Mesenchymal stem cell (in vitro differentiated cells and primary cell): ENCODE measurements around the gene SOX9.
"Not testable (repeated sequence)": the region's sequence is repeated elsewhere in the genome, so short reads cannot be mapped to it uniquely, and the experiment has no call there.

Source experiments
- DNase-seq: peaks from one replicate; pipeline ENCODE4 v3.0.0-alpha.2; 2013
- H2AFZ ChIP-seq: one replicate; pipeline ENCODE4 v1.6.1; 2013; ENCODE audit warnings: low read depth, mild to moderate bottlenecking, control low read depth, inconsistent platforms, low read length, moderate library complexity
- H2AK5ac ChIP-seq: 2 replicates; pipeline ENCODE4 v1.6.1; 2013; ENCODE audit warnings: low read length, moderate library complexity, mild to moderate bottlenecking, inconsistent platforms; ENCODE audit not compliant: severe bottlenecking
- H2BK120ac ChIP-seq: one replicate; pipeline ENCODE4 v1.6.1; 2013; ENCODE audit warnings: low read depth, mild to moderate bottlenecking, inconsistent platforms, low read length, moderate library complexity
- H2BK12ac ChIP-seq, 2 experiments: one replicate each; pipeline ENCODE4 v1.6.1; 2013; ENCODE audit warnings: inconsistent platforms in 2 of 2, low read length in 2 of 2, mild to moderate bottlenecking in 2 of 2, moderate library complexity in 2 of 2, control low read depth in 1 of 2
- H2BK15ac ChIP-seq: one replicate; pipeline ENCODE4 v1.6.1; 2013; ENCODE audit warnings: mild to moderate bottlenecking, low read depth, inconsistent platforms; ENCODE audit not compliant: poor library complexity, severe bottlenecking
- H2BK5ac ChIP-seq: 2 replicates; pipeline ENCODE4 v1.6.1; 2013; ENCODE audit warnings: low read depth, mild to moderate bottlenecking, low read length, control low read depth, inconsistent platforms; ENCODE audit not compliant: poor library complexity, severe bottlenecking
- H3K14ac ChIP-seq, 2 experiments: one replicate each; pipeline ENCODE4 v1.6.1; 2013; ENCODE audit warnings: inconsistent platforms in 2 of 2, low read length in 2 of 2, control low read depth in 1 of 2, mild to moderate bottlenecking in 1 of 2, moderate library complexity in 1 of 2
- H3K18ac ChIP-seq, 2 experiments: one replicate each; pipeline ENCODE4 v1.6.1; 2013; ENCODE audit warnings: inconsistent platforms in 2 of 2, low read length in 2 of 2, control low read depth in 1 of 2, low read depth in 1 of 2, mild to moderate bottlenecking in 1 of 2
- H3K23ac ChIP-seq, 2 experiments: one replicate each; pipeline ENCODE4 v1.6.1; 2013; ENCODE audit warnings: inconsistent platforms in 2 of 2, low read length in 2 of 2, mild to moderate bottlenecking in 2 of 2, moderate library complexity in 2 of 2, control low read depth in 1 of 2
- H3K27ac ChIP-seq: 2 replicates; pipeline ENCODE4 v1.5.1; 2013; ENCODE audit warnings: mild to moderate bottlenecking, moderate library complexity, low read length, control low read depth, inconsistent platforms; ENCODE audit not compliant: poor library complexity, severe bottlenecking
- H3K27me3 ChIP-seq, 2 experiments: 2 replicates each; pipeline versions ENCODE4 v1.6.1 to v1.7.0; 2013; ENCODE audit warnings: low read length in 2 of 2, mild to moderate bottlenecking in 2 of 2, moderate library complexity in 2 of 2, control low read depth in 1 of 2, inconsistent platforms in 1 of 2; ENCODE audit not compliant: control insufficient read depth in 1 of 2, insufficient read depth in 1 of 2
- H3K36me3 ChIP-seq, 2 experiments: 2 replicates each; pipeline versions ENCODE4 v1.6.1 to v1.7.0; 2013; ENCODE audit warnings: low read length in 2 of 2, control low read depth in 1 of 2, inconsistent platforms in 1 of 2, low read depth in 1 of 2, mild to moderate bottlenecking in 1 of 2; ENCODE audit not compliant: insufficient read depth in 2 of 2, control insufficient read depth in 1 of 2
- H3K4ac ChIP-seq, 2 experiments: one replicate each; pipeline ENCODE4 v1.6.1; 2013; ENCODE audit warnings: inconsistent platforms in 2 of 2, low read length in 2 of 2, mild to moderate bottlenecking in 2 of 2, moderate library complexity in 2 of 2, control low read depth in 1 of 2, low read depth in 1 of 2
- H3K4me1 ChIP-seq: 2 replicates; pipeline ENCODE4 v1.6.1; 2013; ENCODE audit warnings: low read depth, low read length, control low read depth; ENCODE audit not compliant: control insufficient read depth, insufficient read depth
- H3K4me2 ChIP-seq: 2 replicates; pipeline ENCODE4 v1.6.1; 2013; ENCODE audit warnings: low read length, mild to moderate bottlenecking, inconsistent platforms; ENCODE audit not compliant: poor library complexity, severe bottlenecking
- H3K4me3 ChIP-seq, 2 experiments: 2 replicates each; pipeline versions ENCODE4 v1.5.1 to v1.7.0; 2013; ENCODE audit warnings: low read length in 2 of 2, mild to moderate bottlenecking in 2 of 2, control low read depth in 1 of 2, low read depth in 1 of 2; ENCODE audit not compliant: insufficient read depth in 1 of 2
- H3K79me1 ChIP-seq: replicated peaks from 2 replicates; pipeline ENCODE4 v1.6.1; 2013; ENCODE audit warnings: mild to moderate bottlenecking, control low read depth, low read length, inconsistent platforms; ENCODE audit not compliant: poor library complexity, severe bottlenecking
- H3K9ac ChIP-seq: 2 replicates; pipeline ENCODE4 v1.7.0; 2013; ENCODE audit warnings: mild to moderate bottlenecking, low read length, moderate library complexity
- H3K9me3 ChIP-seq: 2 replicates; pipeline ENCODE4 v1.7.0; 2013; ENCODE audit warnings: mild to moderate bottlenecking, low read length; ENCODE audit not compliant: control insufficient read depth
- H4K8ac ChIP-seq: one replicate; pipeline ENCODE4 v1.6.1; 2013; ENCODE audit warnings: inconsistent platforms, mild to moderate bottlenecking, low read length, moderate library complexity
- H4K91ac ChIP-seq: one replicate; pipeline ENCODE4 v1.6.1; 2013; ENCODE audit warnings: mild to moderate bottlenecking, low read length, inconsistent platforms
- WGBS: methylation state at CpG from one replicate; pipeline ENCODE4 v1.1.7; 2013; ENCODE audit warnings: mixed read lengths; 5-methylcytosine and 5-hydroxymethylcytosine counted together

The SOX9 gene

DNA sequence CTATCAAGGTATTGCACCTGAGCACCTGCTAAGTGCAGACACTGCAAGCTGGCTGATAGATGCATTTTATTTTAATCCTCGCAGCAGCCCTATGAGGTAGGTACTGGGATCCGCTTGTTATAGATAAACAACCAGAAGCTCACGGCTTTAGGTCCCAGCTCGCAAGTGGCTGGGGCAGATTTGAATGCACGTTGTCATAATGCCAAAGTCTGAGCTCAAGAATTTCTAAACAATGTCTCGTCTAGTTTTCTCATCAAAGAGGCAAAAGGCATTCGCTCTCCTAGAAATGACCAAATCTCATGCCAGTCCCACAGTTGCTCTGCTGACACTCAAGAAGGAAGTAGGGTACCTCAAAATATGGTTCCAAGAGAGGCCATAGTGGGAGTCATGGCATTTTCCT lies 20.5 kb downstream of the SOX9 start:
- Histone ChIP-seq H2AFZ (no peak overlapping the region), H3K27me3 (peaks cover 0 to 8% of the 10 kb centered on the region in 2 experiments), H3K14ac (no peak overlapping the region), H3K27ac (no peak overlapping the region), H2BK5ac (no peak overlapping the region), H3K4me1 (peaks cover 5% of the 10 kb centered on the region), H2BK12ac (no peak overlapping the region), H3K23ac (no peak overlapping the region), H2BK15ac (no peak overlapping the region), H3K36me3 (no peaks in the 10 kb centered on the region), H3K4me2 (no peak overlapping the region), H3K18ac (no peak overlapping the region), H4K91ac (no peak overlapping the region), H4K8ac (no peak overlapping the region), H3K9ac (no peak overlapping the region), H3K4ac (no peak overlapping the region), H2BK120ac (no peak overlapping the region), H2AK5ac (no peak overlapping the region), H3K4me3 (no peak overlapping the region), H3K79me1 (no peaks in the 10 kb centered on the region), H3K9me3 (no peaks in the 10 kb centered on the region)
- DNase-seq: no peak
- WGBS: 94% methylated on average over 7 of the region's 7 CpGs

- not testable (repeated sequence) for H2AK5ac ChIP-seq, H3K4me2 ChIP-seq, H3K27me3 ChIP-seq, H3K4me3 ChIP-seq, H2BK15ac ChIP-seq, H2AFZ ChIP-seq, H3K9me3 ChIP-seq, H3K14ac ChIP-seq, H3K27ac ChIP-seq, H3K18ac ChIP-seq, H3K79me1 ChIP-seq, H2BK120ac ChIP-seq, H3K23ac ChIP-seq, H3K4me1 ChIP-seq, H3K9ac ChIP-seq, H2BK5ac ChIP-seq, H2BK12ac ChIP-seq, DNase-seq, H4K91ac ChIP-seq, H3K4ac ChIP-seq, H4K8ac ChIP-seq, H3K36me3 ChIP-seq
- 90% methylated on average over 3 of the region's 11 CpGs for WGBS
Observed at GRCh38 chr17:72142097-72142496, 21.3 kb downstream of the SOX9 start.

DNA sequence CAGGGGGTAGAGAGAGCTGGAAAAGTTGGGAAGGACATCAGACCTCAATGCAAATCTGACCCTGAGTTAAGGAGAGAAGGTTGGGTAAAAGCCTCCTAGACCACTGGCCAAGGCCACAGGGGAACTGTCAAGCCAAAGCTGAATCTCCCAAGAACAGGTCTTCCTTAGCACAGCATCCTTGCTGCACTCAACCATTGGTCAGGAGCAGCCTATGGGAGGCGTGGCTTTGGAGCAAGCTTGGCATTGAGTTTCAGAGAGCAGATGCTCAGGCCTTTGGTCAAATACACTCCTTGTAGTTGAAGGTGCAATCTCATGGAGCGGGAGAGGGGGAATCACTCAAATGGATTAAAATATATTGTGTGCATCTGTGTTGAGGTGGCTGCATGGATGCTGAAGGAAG lies 21.8 kb downstream of the SOX9 start:
- WGBS: 91% methylated on average over 2 of the region's 2 CpGs
- no peak overlapping the region for H3K27ac ChIP-seq
- no peaks in the 10 kb centered on the region for H3K36me3 ChIP-seq
- H3K79me1 ChIP-seq: no peaks in the 10 kb centered on the region
- H3K4me1 ChIP-seq: peaks cover 1% of the 10 kb centered on the region
- no peak overlapping the region for H3K18ac ChIP-seq
- no peak overlapping the region for H3K4ac ChIP-seq
- H2BK12ac ChIP-seq: no peak overlapping the region
- peaks cover 0 to 8% of the 10 kb centered on the region in 2 experiments for H3K27me3 ChIP-seq
- H2BK120ac ChIP-seq: no peak overlapping the region
- no peak overlapping the region for H3K4me3 ChIP-seq
- no peak overlapping the region for H3K23ac ChIP-seq
- no peaks in the 10 kb centered on the region for H3K9me3 ChIP-seq
- H4K8ac ChIP-seq: no peak overlapping the region
- H3K9ac ChIP-seq: no peak overlapping the region
- H2AFZ ChIP-seq: no peak overlapping the region
- H2BK15ac ChIP-seq: no peak overlapping the region
- no peak for DNase-seq
- H4K91ac ChIP-seq: no peak overlapping the region
- H2AK5ac ChIP-seq: no peak overlapping the region
- H2BK5ac ChIP-seq: no peak overlapping the region
- no peak overlapping the region for H3K4me2 ChIP-seq
- H3K14ac ChIP-seq: no peak overlapping the region

- no peak overlapping the region for H3K18ac ChIP-seq
- H3K36me3 ChIP-seq: no peaks in the 10 kb centered on the region
- no peak overlapping the region for H2AK5ac ChIP-seq
- no peak overlapping the region for H2AFZ ChIP-seq
- H4K8ac ChIP-seq: no peak overlapping the region
- no peak overlapping the region for H3K14ac ChIP-seq
- H3K9ac ChIP-seq: no peak overlapping the region
- H2BK12ac ChIP-seq: no peak overlapping the region
- 84% methylated on average over 5 of the region's 5 CpGs for WGBS
- no peaks in the 10 kb centered on the region for H3K79me1 ChIP-seq
- H3K4ac ChIP-seq: no peak overlapping the region
- DNase-seq: no peak
- no peak overlapping the region for H2BK120ac ChIP-seq
- H3K27ac ChIP-seq: no peak overlapping the region
- no peak overlapping the region for H2BK5ac ChIP-seq
- H3K4me2 ChIP-seq: no peak overlapping the region
- no peak overlapping the region for H3K4me3 ChIP-seq
- peaks cover 0 to 8% of the 10 kb centered on the region in 2 experiments for H3K27me3 ChIP-seq
- H4K91ac ChIP-seq: no peak overlapping the region
- H2BK15ac ChIP-seq: no peak overlapping the region
- no peaks in the 10 kb centered on the region for H3K9me3 ChIP-seq
- no peak overlapping the region for H3K23ac ChIP-seq
- H3K4me1 ChIP-seq: peaks cover 1% of the 10 kb centered on the region
Observed at GRCh38 chr17:72143245-72143644, 22.4 kb downstream of the SOX9 start.
